AG10803 (cell line): ENCODE results near the gene SAC3D1.

ENCODE experiments used
- DNase-seq: peaks from one replicate; pipeline ENCODE4 v3.0.0; 2010; ENCODE audit warnings: low read depth
- H3K4me3 ChIP-seq: 2 replicates; pipeline ENCODE4 v1.5.1; 2011; ENCODE audit warnings: mild to moderate bottlenecking, low read length, control low read depth
- CTCF ChIP-seq: conservative IDR thresholded peaks from 2 replicates; pipeline ENCODE4 v1.5.1; 2011; ENCODE audit warnings: mild to moderate bottlenecking, low read length, control low read depth, inconsistent platforms

SAC3D1 gene

DNA sequence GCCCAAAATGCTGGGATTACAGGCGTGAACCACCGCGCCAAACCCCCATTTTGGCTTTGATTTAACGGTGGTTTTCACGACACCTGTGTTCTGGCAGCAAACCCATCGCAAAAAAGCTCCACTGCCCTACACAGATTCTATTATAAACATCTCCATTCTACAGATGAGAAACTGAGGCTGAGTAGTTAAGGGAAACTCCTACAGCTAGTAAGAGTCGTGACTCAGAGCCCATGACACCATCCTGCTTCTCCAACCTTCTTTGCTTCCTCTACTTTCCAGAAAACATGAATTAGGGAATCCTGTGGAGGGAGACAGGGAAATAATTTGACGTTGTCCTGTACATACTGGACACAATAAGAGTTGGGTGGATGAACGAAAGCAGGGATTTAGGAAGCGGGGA lies 14.2 kb upstream of the SAC3D1 start:
- H3K4me3 ChIP-seq, result peak overlapping the region; percentile 52
- no peak for TF ChIP-seq CTCF

GRCh38 chr11:65027213-65028067 lies 13.6 kb upstream of the SAC3D1 start, which contains the start of gene SNX15:
Gene SNX15 (plus strand): TSS chr11:65027439. CDS start chr11:65027538, 99 bp downstream.
- peak; percentile 66 for TF ChIP-seq CTCF
- DNase-seq, result peak; percentile 97

More for the DNA sequence above, 14.2 kb upstream of the SAC3D1 start:
- no peak for DNase-seq

GRCh38 chr11:65032216-65032615 lies 8.8 kb upstream of the SAC3D1 start:
- DNase-seq, result no peak
- no peak for TF ChIP-seq CTCF
- no peak overlapping the region for H3K4me3 ChIP-seq

More at GRCh38 chr11:65027213-65028067, 13.6 kb upstream of the SAC3D1 start, which contains the start of gene SNX15:
- H3K4me3 ChIP-seq, result peak within 1 kb of the TSS; percentile 85

DNA sequence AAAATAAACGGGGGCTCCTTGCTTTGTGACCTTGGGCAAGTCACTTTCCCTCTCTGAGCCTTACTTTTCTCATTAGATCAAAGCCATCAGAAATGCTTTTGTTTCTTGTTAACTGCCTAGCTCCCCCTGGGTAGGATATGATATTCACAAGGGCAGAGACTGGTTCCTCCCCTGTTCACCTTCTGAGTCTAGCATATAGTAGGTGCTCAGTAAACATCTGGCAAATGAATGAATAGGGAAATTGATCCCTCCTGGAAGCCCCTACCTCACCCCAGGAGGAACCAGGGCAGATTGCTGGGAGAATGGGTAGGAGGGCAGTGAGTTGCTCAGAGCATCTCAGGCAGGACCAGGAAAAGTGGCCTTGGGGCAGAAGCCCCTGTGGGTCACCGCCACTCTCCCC lies 6.6 kb upstream of the SAC3D1 start:
- no peak for DNase-seq
- no peak for TF ChIP-seq CTCF
- no peak overlapping the region for H3K4me3 ChIP-seq

- no peak overlapping the region for H3K4me3 ChIP-seq
- TF ChIP-seq CTCF, result no peak
- DNase-seq, result no peak
Measured at GRCh38 chr11:65035579-65035978, 5.4 kb upstream of the SAC3D1 start.

DNA sequence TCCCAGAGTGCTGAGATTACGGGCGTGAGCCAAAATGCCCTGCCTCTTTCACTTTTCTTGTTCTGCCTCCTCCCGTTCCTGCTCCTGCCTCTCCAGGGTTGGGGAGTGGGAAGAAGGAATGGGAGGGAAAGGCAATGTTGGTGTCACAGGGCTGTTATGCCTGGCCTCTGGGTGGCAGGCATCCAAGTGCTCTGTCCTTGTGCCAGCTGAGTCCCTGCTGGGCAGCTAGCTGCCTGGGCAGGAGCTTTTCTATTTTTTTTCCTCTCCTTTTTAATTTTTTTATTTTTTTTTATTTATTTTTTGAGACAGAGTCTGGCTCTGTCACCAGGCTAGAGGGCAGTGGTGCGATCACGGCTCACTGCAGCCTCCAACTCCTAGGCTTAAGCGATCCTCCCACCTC lies 4.1 kb upstream of the SAC3D1 start:
- H3K4me3 ChIP-seq, result no peak overlapping the region
- DNase-seq, result no peak
- no peak for TF ChIP-seq CTCF

DNA sequence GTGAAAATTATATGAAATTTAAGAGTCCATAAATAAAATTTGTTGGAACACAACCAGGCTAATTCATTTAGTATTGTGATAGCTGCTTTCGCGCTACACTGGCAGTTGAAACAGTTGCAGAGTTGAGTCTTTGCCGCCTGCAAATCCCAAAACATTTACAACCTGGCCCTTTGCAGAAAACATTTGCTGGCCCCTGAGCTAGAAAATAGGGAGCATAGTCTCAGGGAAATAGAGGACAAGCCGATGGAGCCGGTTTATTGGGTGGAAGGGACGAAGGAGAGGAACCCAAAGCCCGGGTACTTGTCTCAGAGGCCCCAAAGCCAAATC lies 527 bp upstream of the SAC3D1 start:
- peak overlapping the region; percentile 70 for H3K4me3 ChIP-seq
- no peak for TF ChIP-seq CTCF

More for the DNA sequence above, 527 bp upstream of the SAC3D1 start:
- DNase-seq, result no peak
